Epithelial cell of proximal tubule (primary cell): ENCODE results near the gene ECE2. TPM values are rescaled to one million over a fixed set of nuclear protein-coding genes. Genes with fewer than 3 reads are reported as not detected.
"Not testable (repeated sequence)": the region's sequence is repeated elsewhere in the genome, so short reads cannot be mapped to it uniquely, and the experiment has no call there.

ENCODE experiments used
- DNase-seq: peaks from one replicate; pipeline ENCODE4 v3.0.0-alpha.2; 2011; ENCODE audit warnings: low read depth
- H3K4me3 ChIP-seq: 2 replicates; pipeline ENCODE4 v1.5.1; 2011; ENCODE audit warnings: low read depth, mild to moderate bottlenecking, low read length
- CTCF ChIP-seq: conservative IDR thresholded peaks from 2 replicates; pipeline ENCODE4 v1.5.1; 2012; ENCODE audit warnings: low read depth, mild to moderate bottlenecking, low read length
- total RNA-seq: library from RNA; depleted of rRNA; stranded (reverse); fragments of >200 nt; gene quantifications from 2 replicates; pipeline ENCODE4 v1.2.3, GENCODE V29; 2015

The ECE2 gene
- total RNA-seq, 1 donor from 2014 or later, result not detected

DNA sequence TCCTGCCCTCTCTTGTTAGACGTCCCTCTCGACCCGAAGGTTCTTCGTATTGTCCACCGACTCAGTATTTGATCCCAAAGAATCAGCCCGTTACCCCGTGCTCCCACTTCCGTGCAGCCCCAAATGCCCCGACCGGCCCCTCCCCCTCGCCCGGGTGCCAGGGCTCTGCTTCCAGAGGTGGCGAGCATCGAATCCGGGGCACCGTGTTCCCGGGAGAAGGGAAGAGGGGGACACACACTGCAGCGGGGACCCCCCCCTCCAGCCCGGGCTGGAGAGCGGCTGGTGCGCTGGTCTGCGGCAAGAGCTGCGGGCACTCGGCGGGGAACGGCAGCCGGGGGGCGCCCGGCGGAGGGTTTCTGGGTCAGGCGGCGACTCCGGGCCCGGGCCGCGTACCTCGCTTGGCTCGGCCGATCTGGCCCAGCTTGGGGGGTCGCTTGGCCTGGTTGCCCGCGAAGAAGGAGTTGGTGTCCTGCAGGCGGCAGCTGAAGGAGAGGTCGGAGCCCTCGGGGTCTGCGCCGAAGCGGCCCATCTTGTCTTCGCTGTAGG is 15.0 kb upstream of the ECE2 start:
- peak overlapping the region; percentile 58 for H3K4me3 ChIP-seq
- DNase-seq, result no peak
- no peak for TF ChIP-seq CTCF

- DNase-seq, result no peak
- TF ChIP-seq CTCF, result no peak
- peak within 1 kb of the TSS; percentile 58 for H3K4me3 ChIP-seq
Measured at GRCh38 chr3:184261270-184261853, 14.5 kb upstream of the ECE2 start, which contains the start of gene CAMK2N2. Gene CAMK2N2, minus strand, starts transcription at chr3:184261553. Its CDS starts 268 bp downstream, at chr3:184261285.

DNA sequence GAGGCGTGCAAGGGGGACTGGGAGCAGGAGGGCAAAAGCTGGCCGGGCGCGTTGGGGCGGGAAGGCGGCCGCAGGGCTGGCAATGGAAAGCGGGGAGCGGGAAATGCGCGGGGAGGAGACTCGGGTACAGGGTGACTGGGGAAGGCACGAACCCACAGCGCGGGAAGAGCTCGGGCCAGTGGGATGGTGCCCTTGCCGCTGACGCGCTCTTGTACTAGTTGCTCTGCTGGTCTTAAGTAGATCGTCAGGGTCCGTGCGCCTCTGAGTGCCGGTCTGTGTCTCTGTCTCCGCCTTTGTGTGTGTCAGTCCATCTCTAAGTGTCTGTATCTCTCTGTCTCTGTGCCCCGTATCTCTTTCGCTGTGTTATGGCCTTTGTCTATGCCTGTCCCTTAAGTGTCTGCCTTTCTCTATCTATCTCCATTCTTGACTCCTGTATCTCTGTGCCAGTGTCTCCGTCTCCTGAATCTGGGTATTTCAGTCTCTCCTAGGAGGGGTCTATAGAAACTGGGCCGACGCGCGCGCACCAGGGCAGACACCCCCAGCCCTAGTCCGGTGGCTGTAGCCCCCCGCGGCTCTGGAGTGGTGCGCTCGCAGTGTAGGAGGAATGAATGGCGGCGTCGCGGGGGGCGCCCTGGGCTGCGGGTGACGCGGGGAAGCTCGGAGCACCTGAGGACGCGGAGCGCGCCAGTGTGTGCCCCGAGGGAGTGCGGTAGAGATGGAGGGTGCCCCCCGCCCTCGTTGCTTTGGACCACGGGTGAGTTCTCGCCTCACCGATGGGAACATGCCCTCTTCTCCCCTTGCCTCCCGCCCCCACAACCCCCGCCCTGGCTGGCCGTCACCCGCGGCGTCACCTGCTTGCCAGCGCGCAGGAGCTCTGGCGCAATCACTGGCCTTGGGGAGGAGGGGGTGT is 13.7 kb upstream of the ECE2 start:
- TF ChIP-seq CTCF, result no peak
- peak overlapping the region; percentile 58 for H3K4me3 ChIP-seq
- no peak for DNase-seq

DNA sequence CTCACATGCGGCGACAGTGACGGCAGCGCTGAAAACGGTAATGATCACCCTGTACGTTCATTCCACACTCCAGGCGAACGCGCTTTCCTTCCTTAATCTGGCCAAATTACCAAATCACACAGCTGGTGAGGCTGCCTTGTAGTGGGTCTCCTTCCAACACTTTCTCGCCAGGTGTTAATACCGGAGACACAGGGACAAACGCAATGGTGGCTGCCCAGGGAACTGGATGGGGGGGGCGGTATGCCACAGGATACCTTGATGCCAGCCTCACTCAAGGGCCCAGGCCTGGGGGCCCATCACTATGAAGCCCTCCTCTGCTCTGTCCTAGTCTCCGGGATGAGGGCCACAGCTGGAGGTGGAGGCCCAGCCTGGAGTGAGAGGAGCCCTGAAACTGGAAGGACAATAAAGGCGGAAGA is 13.1 kb upstream of the ECE2 start:
- peak overlapping the region; percentile 58 for H3K4me3 ChIP-seq
- no peak for DNase-seq
- no peak for TF ChIP-seq CTCF

DNA sequence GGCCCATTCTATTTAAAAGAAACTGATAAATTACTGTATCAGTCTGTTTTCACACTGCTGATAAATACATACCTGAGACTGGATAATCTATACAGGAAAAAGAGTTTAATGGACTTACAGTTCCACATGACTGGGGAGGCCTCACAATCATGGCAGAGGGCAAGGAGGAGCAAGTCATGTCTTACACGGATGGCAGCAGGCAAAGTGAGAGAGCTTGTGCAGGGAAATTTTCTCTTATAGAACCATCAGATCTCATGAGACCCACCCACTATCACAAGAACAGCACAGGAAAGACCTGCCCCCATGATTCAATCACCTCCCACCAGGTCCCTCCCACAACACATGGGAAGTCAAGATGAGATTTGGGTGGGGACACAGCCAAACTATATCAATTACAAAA is 8.6 kb upstream of the ECE2 start:
- DNase-seq, result not testable (repeated sequence)

DNA sequence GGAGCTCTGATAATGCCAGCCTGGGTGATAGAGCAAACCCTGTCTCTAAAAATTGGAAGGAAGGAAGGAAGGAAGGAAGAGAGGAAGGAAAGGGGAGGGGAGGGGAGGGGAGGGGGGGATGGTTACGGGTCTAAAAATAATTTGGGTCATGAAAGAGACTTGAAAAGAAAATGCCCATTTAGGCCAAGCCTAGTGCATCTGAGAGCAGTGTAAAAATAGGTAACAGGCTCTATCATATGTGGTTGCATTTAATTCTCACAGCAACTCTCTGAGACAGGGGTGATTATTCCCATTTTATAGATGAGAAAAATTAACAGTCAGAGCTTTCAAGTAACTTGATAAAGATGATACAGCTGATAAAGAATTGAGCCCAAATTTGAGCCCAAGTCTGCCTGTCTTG is 3.6 kb upstream of the ECE2 start:
- no peak overlapping the region for H3K4me3 ChIP-seq
- no peak for DNase-seq
- no peak for TF ChIP-seq CTCF

More for the DNA sequence above, 8.6 kb upstream of the ECE2 start:
- H3K4me3 ChIP-seq, result not testable (repeated sequence)

DNA sequence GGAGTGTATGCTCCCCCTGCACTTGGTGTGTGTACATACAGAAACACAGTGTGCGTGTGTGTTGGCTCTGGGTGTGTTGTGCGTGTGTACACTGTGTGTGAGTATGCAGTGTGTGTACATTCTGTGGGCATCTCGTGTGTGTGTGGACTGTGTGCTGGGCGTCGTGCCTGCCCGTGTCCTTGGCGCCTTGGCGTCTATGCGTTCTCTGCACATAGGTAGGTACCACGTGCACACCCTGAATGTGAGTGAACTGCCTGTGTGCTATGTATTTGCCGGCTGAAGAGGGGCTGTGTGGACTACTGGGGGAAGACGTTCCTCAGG is 481 bp upstream of the ECE2 start:
- H3K4me3 ChIP-seq, result no peak overlapping the region
- no peak for DNase-seq
- no peak for TF ChIP-seq CTCF
